ENCODE measurements around the gene MOXD1.
"Not testable (repeated sequence)": the region's sequence is repeated elsewhere in the genome, so short reads cannot be mapped to it uniquely, and the experiment has no call there.

Gene MOXD1

DNA sequence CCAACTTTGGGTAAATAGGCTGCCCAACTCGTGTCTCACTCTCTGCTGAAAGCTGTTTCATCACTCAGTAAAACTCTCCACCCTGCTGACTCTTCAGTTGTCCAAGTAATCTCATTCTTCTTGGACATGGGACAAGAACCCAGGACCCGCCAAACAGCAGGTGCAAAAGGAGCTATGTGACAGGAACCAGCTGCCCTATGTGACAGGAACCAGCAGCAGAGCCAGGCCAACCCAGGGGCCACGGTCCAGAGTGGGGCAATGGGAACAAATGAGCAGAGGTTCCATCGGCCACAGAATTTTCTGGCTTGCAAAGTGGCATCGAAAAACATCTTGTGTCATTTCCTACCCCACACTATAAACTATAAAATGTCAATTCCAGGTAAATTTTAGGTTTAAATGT lies 56.5 kb downstream of the MOXD1 start:
- DNase-seq, result no peak

- DNase-seq, result no peak
Observed at GRCh38 chr6:132341646-132342045, 59.6 kb downstream of the MOXD1 start.

DNA sequence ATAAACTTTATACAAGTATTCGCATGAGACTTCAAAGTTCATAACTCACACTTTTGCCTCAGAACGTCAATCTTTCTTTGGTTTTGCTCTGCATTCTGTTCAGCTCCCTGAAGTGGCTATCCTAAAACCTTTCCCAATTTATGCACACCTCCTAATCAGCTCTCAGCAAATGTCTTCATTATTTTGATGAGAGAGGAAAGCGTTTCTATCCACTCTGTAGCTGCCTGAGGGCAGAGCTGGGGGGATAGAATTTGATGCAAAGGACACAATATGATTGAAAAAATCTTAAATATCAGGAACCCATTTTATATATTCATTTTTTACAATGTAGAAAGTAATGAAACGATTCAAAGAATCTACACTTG lies 66.8 kb downstream of the MOXD1 start:
- no peak for DNase-seq

DNA sequence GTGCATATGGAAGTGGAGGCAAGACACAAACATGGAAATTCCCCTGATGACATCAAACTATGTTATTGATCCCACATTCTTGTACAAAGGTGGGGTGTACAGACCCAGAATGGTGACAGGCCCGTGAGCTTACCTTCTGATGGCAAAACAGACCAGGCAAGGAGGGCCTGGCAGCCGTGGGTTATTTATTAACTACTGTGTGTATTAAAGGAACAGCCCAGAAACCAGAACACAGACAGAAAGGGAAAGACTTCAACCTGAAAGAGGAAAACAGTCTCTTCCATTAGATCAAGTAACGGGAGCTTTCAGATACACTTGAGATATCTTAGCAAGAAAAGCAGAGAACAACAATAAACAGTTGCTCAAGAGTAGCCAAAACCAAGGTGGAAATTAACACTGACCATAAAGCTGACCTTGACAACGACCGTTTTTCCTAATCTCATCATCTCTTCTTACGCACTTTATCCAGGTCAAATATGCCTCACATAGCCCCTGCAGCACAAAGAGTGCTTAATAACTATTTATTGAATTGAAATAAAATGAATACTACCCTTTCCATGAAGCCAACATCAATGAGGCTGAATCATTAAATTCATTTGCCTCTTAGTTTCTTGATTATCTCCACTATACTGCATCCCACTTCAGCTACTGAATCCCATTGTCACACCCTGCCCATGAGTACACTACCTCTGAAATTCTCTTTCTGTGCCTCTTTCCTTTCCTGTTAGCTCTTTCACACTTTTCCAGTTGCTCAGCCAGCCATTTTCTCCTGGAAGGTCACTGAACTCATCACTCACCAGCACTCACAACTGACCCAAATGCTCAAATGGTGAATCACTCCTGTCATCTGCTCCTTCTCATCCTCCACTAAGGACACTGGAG lies 67.4 kb downstream of the MOXD1 start:
- peak in 1 of 2 experiments; percentile 42 for DNase-seq

GRCh38 chr6:132330759-132331158 lies 70.5 kb downstream of the MOXD1 start:
- DNase-seq, result no peak

- no peak for DNase-seq
Observed at GRCh38 chr6:132322398-132322797, 78.9 kb downstream of the MOXD1 start.

DNA sequence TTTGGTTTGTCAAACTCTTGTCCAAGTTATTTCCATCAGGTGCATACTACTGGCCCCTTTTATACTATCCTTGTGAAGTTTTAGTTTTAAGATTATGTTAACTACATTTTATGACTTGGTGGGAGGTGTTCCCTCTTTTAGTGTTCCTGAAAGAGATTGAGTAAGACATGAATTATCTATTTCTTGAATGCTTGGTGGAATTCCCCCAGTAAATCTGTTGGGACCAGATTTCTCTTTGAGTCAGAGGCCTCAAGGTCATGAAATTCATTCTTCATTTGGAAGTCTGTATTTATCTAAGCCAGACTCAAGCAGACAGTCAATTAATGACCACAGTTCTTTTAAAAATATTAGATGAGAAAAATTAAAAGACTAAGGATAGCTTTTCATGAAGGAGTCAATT lies 81.3 kb downstream of the MOXD1 start:
- no peak for DNase-seq

GRCh38 chr6:132316970-132317369 lies 84.3 kb downstream of the MOXD1 start:
- DNase-seq, result no peak

DNA sequence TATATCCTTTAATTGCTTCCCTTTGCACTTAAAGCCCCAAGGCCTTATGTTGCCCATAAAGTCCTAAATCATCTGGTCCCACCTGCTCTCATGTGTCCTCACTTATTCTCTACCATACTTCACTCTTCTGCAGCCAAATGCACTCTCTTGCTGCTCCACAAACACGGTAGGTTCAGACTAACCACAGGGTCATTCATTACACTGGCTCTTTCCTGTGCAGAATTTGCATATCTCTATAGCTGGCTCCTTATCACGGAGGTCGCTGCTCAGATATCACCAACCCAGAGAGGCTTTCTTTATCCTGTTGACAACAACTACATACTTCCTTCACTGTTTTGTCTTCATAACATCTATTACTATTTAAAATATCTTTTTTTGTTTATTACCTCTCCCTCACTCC lies 86.8 kb downstream of the MOXD1 start:
- DNase-seq, result peak; percentile 9 to 44

DNA sequence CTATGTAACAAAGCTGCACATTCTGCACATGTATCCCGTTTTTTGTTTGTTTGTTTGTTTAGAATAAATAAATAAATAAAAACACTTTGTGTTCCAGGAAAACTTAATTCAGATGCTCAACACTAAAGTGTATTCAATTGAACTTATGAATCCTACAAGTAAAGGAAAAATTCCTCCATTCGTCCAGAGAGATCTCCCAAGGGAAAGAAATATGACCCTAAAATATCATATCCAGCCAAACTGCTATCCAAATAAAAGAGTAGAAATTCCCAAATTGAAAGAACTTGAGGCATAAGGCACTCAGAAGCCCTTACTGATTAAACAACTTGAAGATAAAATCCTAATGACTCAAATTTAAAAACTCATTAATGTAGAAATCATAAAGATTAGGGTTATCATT lies 90.4 kb downstream of the MOXD1 start:
- DNase-seq, result no peak

DNA sequence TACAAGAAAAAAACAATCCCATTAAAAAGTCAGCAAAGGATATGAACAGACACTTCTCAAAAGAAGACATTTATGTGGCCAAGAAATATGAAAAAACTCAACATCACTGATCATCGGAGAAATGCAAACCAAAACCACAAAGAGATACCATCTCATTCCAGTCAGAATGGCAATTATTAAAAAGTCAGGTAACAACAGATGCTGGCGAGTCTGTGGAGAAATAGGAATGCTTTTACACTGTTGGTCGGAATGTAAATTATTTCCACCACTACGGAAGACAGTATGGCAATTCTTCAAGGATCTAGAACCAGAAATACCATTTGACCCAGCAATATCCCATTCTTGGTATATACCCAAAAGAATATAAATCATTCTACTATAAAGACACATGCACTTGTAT lies 91.1 kb downstream of the MOXD1 start:
- DNase-seq, result not testable (repeated sequence)

GRCh38 chr6:132304891-132305305 lies 96.4 kb downstream of the MOXD1 start:
- DNase-seq, result no peak

GRCh38 chr6:132300323-132300949 lies 100.8 kb downstream of the MOXD1 start:
- peak in 1 of 2 experiments; percentile 47 for DNase-seq

DNA sequence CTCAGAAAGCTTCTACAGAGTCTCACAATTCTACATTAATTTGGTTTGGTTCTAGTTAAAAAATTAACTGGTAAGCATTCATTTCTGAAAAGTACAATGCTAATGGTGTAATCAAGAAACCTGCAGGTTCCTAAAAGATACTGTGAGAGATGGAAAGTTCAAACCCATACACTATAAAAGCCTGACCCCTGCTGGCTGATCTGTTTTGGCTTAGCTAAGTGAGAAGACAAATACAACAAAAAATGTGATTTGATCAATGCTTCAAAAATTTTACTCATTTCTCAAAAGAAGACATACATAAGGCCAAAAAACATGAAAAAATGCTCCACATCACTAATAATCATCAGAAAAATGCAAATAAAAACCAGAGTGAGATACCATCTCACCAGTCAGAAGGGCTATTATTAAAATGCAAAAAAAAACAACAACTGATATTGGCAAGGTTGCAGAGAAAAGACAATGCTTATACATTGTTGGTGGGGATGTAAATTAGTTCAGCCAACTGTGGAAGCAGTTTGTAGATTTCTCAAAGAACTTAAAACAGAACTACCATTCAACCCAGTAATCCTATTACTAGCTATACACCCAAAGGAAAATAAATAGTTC lies 102.8 kb downstream of the MOXD1 start:
- DNase-seq, result peak; percentile 8 to 46

GRCh38 chr6:132289756-132290155 lies 111.5 kb downstream of the MOXD1 start:
- DNase-seq, result no peak

DNA sequence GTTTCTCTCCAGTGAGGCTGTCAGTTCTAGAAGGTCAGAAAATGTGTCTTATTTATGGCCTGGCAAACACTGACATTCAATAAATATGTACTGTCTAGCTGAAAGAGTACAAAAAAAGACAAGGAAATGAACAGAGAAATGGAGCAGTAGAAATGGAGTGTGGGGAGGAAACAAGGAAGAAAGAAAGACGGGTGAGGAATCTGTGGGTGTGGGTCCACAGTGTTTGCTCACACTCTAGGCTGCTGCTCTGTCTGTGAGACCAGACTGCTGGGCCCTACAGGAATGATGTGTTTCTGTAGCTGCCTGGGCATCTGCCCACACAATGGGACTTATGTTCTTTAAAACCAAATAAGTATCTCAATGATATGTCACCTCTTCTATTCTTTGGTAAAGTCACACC lies 114.2 kb downstream of the MOXD1 start:
- DNase-seq, result no peak

GRCh38 chr6:132286298-132287019 lies 114.8 kb downstream of the MOXD1 start:
- DNase-seq, result no peak

DNA sequence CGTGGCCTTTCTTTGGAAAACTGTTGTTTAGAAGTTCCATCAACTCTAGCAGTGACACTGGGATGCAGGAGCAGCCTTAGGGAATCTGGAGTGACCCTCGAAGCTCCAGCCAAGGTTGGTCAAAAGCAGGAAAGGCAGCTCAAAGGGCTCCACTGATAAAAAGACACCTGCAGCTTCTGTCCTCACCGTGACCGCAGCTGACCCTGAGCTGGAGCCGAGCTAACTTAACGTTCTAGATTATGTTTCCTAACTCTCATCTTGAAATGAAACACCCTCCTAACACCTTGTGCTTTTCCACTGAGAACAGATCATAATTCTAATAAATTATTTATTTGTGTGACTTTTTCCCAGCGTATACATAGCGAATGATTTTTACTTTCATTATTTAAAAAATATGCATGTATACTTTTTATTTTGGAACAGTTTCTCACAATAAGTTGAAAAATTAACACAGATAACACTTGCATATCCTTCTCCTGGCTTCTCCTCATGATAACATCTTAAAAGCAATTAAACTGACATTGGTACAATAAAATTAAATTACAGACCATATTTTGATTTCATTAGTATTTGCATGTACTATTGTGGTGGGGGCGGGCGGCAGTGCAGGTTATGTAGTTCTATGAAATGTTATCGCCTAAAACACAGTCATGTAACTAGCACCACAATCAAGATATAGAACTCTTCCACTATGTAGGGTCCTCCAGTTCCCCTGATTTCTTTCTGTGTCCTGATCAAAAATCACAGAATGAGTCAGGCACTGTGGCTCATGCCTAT lies 116.1 kb downstream of the MOXD1 start:
- no peak for DNase-seq

GRCh38 chr6:132282696-132283095 lies 118.6 kb downstream of the MOXD1 start:
- no peak for DNase-seq

- no peak for DNase-seq
Observed at GRCh38 chr6:132280436-132280835, 120.8 kb downstream of the MOXD1 start.

DNA sequence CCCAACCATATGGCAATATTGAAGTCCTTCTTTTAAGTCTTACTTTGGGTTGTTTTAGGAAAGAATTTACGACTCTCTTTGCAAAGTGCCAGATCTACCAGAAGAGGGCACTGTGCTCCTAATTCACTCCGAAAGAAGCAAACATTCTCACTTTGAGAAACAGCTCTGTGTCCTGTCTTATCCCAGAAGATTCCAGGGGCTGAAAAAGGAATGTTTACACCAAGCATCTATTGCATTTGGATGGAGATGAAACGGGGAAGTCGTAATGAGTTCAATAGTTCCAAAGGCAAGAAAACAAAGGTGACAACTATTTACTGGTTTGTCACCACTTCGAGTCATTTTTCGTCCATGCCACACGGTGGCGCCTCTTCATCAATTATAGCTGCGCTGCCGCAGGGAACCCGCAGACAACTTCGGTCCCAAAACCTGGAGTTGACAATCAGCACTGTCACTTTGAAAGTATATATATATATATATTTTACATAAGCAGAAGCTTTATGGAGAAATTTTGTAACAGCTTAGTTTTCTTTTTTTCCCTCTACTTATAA lies 121.6 kb downstream of the MOXD1 start:
- peak; percentile 51 to 69 for DNase-seq
